Natural killer cell (primary cell): ENCODE measurements around the gene S100A9. TPM values are rescaled to one million over a fixed set of nuclear protein-coding genes. Genes with fewer than 3 reads are reported as not detected.

Source experiments
- total RNA-seq, 4 donors: library from RNA; stranded (reverse); fragments of 120-200 nt in 1 of 4; gene quantifications; one replicate each; pipeline versions ENCODE4 v1.2.3 to v1.2.4, GENCODE V29; 2013 to 2022

Gene S100A9
- total RNA-seq, 3 donors from 2014 or later (not counting 1 experiment from before 2014, with no cell fraction given) = 13.1 to 334 (median 116) TPM

Other genes starting within 250 kb of the S100A9 start
- not detected for gene SPRR2F, start 244.3 kb upstream of the S100A9 start, total RNA-seq
- not detected for gene SPRR2G, start 207.0 kb upstream of the S100A9 start, total RNA-seq
- gene LELP1, start 154.4 kb upstream of the S100A9 start, total RNA-seq = not detected
- not detected for gene PRR9, start 140.3 kb upstream of the S100A9 start, total RNA-seq
- gene LORICRIN, start 98.2 kb upstream of the S100A9 start, total RNA-seq = not detected
- gene PGLYRP3, start 44.9 kb upstream of the S100A9 start, total RNA-seq = not detected
- not detected for gene PGLYRP4, start 9.0 kb upstream of the S100A9 start, total RNA-seq
- gene S100A12, start 17.8 kb downstream of the S100A9 start, total RNA-seq = 10 to 100 TPM in 2 of 3 donors, not detected in 1; 11.4 to 20.4 TPM
- 100 to 1,000 TPM in 1 of 3 donors, 10 to 100 TPM in 1, 1 to 10 TPM in 1; 1.8 to 220 (median 75.8) TPM for gene S100A8, start 33.2 kb downstream of the S100A9 start, total RNA-seq
- not detected for gene S100A7A, start 58.7 kb downstream of the S100A9 start, total RNA-seq
- gene S100A7, start 102.8 kb downstream of the S100A9 start, total RNA-seq = not detected
- 100 to 1,000 TPM; 174 to 261 (median 245) TPM for gene S100A6, start 178.1 kb downstream of the S100A9 start, total RNA-seq
- not detected for gene S100A5, start 183.1 kb downstream of the S100A9 start, total RNA-seq
- 100 to 1,000 TPM; 509 to 689 (median 597) TPM for gene S100A4, start 188.0 kb downstream of the S100A9 start, total RNA-seq
- not detected for gene S100A3, start 191.4 kb downstream of the S100A9 start, total RNA-seq
- gene S100A2, start 208.0 kb downstream of the S100A9 start, total RNA-seq = not detected